Loucy (cell line): ENCODE measurements around the gene HLA-DMB.
"Not testable (repeated sequence)": the region's sequence is repeated elsewhere in the genome, so short reads cannot be mapped to it uniquely, and the experiment has no call there.

ENCODE experiments used
- H2AFZ ChIP-seq: fragments of 200-600 bp; sonication (generic); 2 replicates; pipeline ENCODE4 v1.6.0; 2016; ENCODE audit warnings: antibody characterized with exemption, mild to moderate bottlenecking, low read length, moderate library complexity
- H3F3A ChIP-seq: fragments of 200-600 bp; 2 replicates; pipeline ENCODE4 v1.6.0; 2016; ENCODE audit warnings: antibody characterized with exemption, low read depth, mild to moderate bottlenecking
- H3K27me3 ChIP-seq: fragments of 200-600 bp; sonication (generic); 2 replicates; pipeline ENCODE4 v1.6.1; 2014; ENCODE audit warnings: low read length, mild to moderate bottlenecking; ENCODE audit not compliant: insufficient read depth, poor library complexity, severe bottlenecking
- H3K36me3 ChIP-seq: fragments of 200-600 bp; sonication (generic); 2 replicates; pipeline ENCODE4 v1.6.1; 2016; ENCODE audit warnings: low read length; ENCODE audit not compliant: insufficient read depth
- H3K4me1 ChIP-seq: fragments of 200-600 bp; sonication (generic); 2 replicates; pipeline ENCODE4 v1.5.1; 2014; ENCODE audit warnings: low read length, mild to moderate bottlenecking; ENCODE audit not compliant: insufficient read depth, poor library complexity, severe bottlenecking
- H3K4me2 ChIP-seq: fragments of 200-600 bp; sonication (generic); 2 replicates; pipeline ENCODE4 v1.6.0; 2014; ENCODE audit warnings: antibody characterized with exemption, low read length, low read depth, mild to moderate bottlenecking; ENCODE audit not compliant: poor library complexity, severe bottlenecking
- H3K4me3 ChIP-seq: fragments of 200-600 bp; sonication (generic); 2 replicates; pipeline ENCODE4 v1.5.1; 2014; ENCODE audit warnings: low read length, mild to moderate bottlenecking, mixed read lengths; ENCODE audit not compliant: poor library complexity, severe bottlenecking
- H3K79me2 ChIP-seq: fragments of 200-600 bp; sonication (generic); 2 replicates; pipeline ENCODE4 v1.6.1; 2014; ENCODE audit warnings: low read length; ENCODE audit not compliant: insufficient read depth
- H3K9ac ChIP-seq: fragments of 200-600 bp; sonication (generic); 2 replicates; pipeline ENCODE4 v1.6.0; 2014; ENCODE audit warnings: mild to moderate bottlenecking, low read depth, low read length, moderate library complexity; ENCODE audit not compliant: poor library complexity, severe bottlenecking
- H3K9me2 ChIP-seq: fragments of 200-600 bp; sonication (generic); replicated peaks from 2 replicates; pipeline ENCODE4 v1.6.1; 2016; ENCODE audit warnings: low read depth, low read length, mixed read lengths
- H3K9me3 ChIP-seq: fragments of 200-600 bp; sonication (generic); 2 replicates; pipeline ENCODE4 v1.6.1; 2014; ENCODE audit warnings: mild to moderate bottlenecking, antibody characterized with exemption, low read length, low read depth; ENCODE audit not compliant: insufficient read depth
- H4K20me1 ChIP-seq: fragments of 200-600 bp; sonication (generic); 2 replicates; pipeline ENCODE4 v1.6.0; 2014; ENCODE audit warnings: antibody characterized with exemption, low read length, mild to moderate bottlenecking; ENCODE audit not compliant: insufficient read depth, poor library complexity, severe bottlenecking
- EZH2phosphoT487 ChIP-seq: fragments of 200-600 bp; IDR thresholded peaks from 2 replicates; pipeline ENCODE4 v1.6.1; 2018; ENCODE audit warnings: antibody characterized with exemption, mild to moderate bottlenecking, moderate library complexity, borderline replicate concordance
- TF ChIP-seq, protein P1 (sequence below): fragments of 200-600 bp; sonication (generic); conservative IDR thresholded peaks from 2 replicates; pipeline ENCODE4 v1.5.1; 2014; ENCODE audit warnings: mild to moderate bottlenecking, antibody characterized with exemption, low read length

HLA-DMB gene

DNA sequence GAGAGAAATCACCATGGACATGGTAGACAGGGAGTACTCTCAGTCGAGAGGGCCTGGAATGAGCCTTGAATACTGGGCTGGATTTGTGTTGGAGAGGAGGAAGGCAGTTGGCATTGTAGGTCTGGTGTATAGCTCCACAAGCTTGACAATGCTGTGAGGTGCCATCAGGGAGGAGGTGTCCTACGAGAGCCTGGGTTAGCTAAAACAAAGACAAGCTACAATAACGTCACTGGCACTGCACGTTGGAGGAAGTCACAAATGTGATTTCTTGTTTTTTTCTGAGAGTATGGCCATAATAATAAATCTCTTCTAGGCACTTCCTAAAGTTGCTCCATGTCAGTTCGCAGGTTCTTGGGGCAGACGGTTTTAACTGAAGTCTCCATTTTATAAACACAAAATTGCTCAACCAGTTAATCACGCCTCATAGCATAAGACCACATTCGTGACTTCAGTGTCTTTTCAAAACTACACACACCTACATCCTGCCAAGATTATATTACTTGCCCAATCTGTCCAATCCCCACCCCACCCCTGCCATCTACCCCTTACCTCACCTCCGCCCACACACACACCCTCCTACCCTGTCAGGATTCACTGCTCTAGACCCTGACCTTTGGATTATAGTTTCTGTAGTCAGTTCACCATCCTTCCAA is 4.4 kb upstream of the HLA-DMB start:
- Histone ChIP-seq H3K4me3 (peak overlapping the region; percentile 55), H3K4me1 (peaks cover 53% of the 10 kb centered on the region), H4K20me1 (no peaks in the 10 kb centered on the region), H3F3A (0 out of 2 replicates have a peak, but pooled peaks cover 3% of the 10 kb centered on the region), H3K9ac (peak overlapping the region; percentile 48), H3K27me3 (no peaks in the 10 kb centered on the region), H3K79me2 (no peaks in the 10 kb centered on the region; the same call in 1 of the 2 replicates), H3K9me2 (no peaks in the 10 kb centered on the region), H3K9me3 (no peaks in the 10 kb centered on the region), H3K4me2 (peak overlapping the region; percentile 63), H3K36me3 (no peaks in the 10 kb centered on the region), H2AFZ (no peak overlapping the region)
- TF ChIP-seq, protein P1, sequence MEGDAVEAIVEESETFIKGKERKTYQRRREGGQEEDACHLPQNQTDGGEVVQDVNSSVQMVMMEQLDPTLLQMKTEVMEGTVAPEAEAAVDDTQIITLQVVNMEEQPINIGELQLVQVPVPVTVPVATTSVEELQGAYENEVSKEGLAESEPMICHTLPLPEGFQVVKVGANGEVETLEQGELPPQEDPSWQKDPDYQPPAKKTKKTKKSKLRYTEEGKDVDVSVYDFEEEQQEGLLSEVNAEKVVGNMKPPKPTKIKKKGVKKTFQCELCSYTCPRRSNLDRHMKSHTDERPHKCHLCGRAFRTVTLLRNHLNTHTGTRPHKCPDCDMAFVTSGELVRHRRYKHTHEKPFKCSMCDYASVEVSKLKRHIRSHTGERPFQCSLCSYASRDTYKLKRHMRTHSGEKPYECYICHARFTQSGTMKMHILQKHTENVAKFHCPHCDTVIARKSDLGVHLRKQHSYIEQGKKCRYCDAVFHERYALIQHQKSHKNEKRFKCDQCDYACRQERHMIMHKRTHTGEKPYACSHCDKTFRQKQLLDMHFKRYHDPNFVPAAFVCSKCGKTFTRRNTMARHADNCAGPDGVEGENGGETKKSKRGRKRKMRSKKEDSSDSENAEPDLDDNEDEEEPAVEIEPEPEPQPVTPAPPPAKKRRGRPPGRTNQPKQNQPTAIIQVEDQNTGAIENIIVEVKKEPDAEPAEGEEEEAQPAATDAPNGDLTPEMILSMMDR: no peak
- no peak for TF ChIP-seq EZH2phosphoT487

DNA sequence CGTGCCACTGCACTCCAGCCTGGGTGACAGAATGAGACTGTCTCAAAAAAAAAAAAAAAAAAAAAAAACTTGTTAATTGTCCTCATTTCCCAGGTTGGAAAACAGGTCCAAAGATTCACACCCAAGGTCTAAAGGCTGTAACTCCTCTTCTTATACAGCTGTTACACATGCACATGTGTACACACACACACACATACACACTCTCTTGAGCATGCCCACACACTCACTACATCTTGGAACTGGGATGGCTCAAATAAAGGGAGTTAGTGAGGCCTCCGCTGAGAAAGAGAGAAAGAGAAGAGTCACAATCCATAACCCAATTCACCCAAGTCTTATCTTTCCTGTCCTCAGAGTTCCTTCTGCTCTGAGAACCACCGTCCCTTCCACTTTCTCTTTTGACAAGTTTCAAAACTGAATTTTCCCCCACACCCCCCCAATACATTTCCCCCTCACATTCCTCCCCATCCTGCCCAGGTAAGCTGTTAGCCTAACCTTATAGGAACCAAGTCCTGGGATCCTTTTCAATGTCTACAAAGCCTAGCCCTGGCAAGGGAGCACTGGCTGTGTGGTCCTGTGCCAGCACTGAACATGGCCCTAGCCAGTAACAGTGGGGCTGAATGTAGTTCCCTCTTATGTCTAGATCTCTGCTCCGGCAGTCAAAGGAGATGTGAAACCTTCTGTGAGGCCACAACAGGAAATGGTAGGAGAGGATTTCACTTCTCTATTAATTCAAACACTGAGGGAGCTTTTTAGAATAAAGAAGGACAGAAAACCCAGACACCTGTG is 3.2 kb upstream of the HLA-DMB start:
- Histone ChIP-seq H3K9ac (peak overlapping the region; percentile 48), H2AFZ (peak overlapping the region; percentile 68), H3K79me2 (no peaks in the 10 kb centered on the region; the same call in 1 of the 2 replicates), H3K4me3 (peak overlapping the region; percentile 55), H3K4me1 (peaks cover 53% of the 10 kb centered on the region), H3K9me2 (no peaks in the 10 kb centered on the region), H3F3A (0 out of 2 replicates have a peak, but pooled peaks cover 3% of the 10 kb centered on the region), H3K27me3 (no peaks in the 10 kb centered on the region), H3K9me3 (no peaks in the 10 kb centered on the region), H4K20me1 (no peaks in the 10 kb centered on the region), H3K36me3 (no peaks in the 10 kb centered on the region), H3K4me2 (peak overlapping the region; percentile 63)
- TF ChIP-seq, protein P1: no peak
- TF ChIP-seq EZH2phosphoT487: no peak

DNA sequence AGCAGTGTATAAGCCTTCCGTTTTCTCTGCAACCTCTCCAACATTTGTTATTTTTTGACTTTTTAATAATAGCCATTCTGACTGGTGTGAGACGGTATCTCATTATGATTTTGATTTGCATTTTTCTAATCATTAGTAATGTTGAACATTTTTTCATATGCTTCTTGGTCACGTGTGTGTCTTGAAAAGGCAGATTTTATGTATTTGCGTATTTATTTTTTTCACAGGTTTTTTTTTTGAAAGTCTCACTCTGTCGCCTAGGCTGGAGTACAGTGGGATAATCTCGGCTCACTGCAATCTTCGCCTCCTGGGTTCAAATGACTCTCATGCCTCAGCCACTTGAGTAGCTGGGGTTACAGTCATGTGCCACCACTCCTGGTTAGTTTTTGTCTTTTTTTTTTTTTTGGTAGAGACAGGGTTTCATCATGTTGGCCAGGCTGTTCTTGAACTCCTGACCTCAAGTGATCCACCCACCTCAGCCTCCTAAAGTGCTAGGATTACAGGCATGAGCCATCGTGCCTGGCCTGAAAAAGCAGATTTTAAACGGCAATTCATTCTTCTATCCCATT is 1.8 kb upstream of the HLA-DMB start:
- not testable (repeated sequence) for H3F3A ChIP-seq, H3K4me3 ChIP-seq, H3K36me3 ChIP-seq, H3K79me2 ChIP-seq, H3K9me3 ChIP-seq, H4K20me1 ChIP-seq, H3K27me3 ChIP-seq, H2AFZ ChIP-seq, H3K9ac ChIP-seq, H3K9me2 ChIP-seq
- peak overlapping the region; percentile 89 for H3K4me2 ChIP-seq
- H3K4me1 ChIP-seq: peaks cover 53% of the 10 kb centered on the region
